GM19328 (cell line): ENCODE results near the gene CLUH.

Experiments
- ATAC-seq: cut with Tn5 transposase; IDR thresholded peaks from one replicate; pipeline ENCODE4 v1.9.1; 2021; ENCODE audit warnings: mild to moderate bottlenecking, moderate library complexity; ENCODE audit not compliant: unreplicated experiment

Gene CLUH

GRCh38 chr17:2718150-2718938 lies 6.8 kb upstream of the CLUH start:
- ATAC-seq: no peak

- no peak for ATAC-seq
Measured at GRCh38 chr17:2716649-2717048, 5.1 kb upstream of the CLUH start.

- ATAC-seq: no peak
Measured at GRCh38 chr17:2713881-2714280, 2.3 kb upstream of the CLUH start.

- no peak for ATAC-seq
Measured at GRCh38 chr17:2712300-2713043, 908 bp upstream of the CLUH start.

- ATAC-seq: no peak
Measured at GRCh38 chr17:2710803-2711607, 559 bp downstream of the CLUH start.

- no peak for ATAC-seq
Measured at GRCh38 chr17:2710071-2710802, 1.3 kb downstream of the CLUH start.

GRCh38 chr17:2709183-2709661 lies 2.3 kb downstream of the CLUH start:
- no peak for ATAC-seq

GRCh38 chr17:2708585-2709182 lies 2.9 kb downstream of the CLUH start:
- no peak for ATAC-seq

- ATAC-seq: no peak
Measured at GRCh38 chr17:2707721-2708584, 3.6 kb downstream of the CLUH start.

GRCh38 chr17:2706911-2707510 lies 4.6 kb downstream of the CLUH start:
- ATAC-seq: no peak

- ATAC-seq: no peak
Measured at GRCh38 chr17:2705888-2706795, 5.4 kb downstream of the CLUH start.

- ATAC-seq: no peak
Measured at GRCh38 chr17:2705263-2705662, 6.3 kb downstream of the CLUH start.

- ATAC-seq: no peak
Measured at GRCh38 chr17:2704890-2705248, 6.7 kb downstream of the CLUH start.

GRCh38 chr17:2704031-2704889 lies 7.3 kb downstream of the CLUH start:
- ATAC-seq: no peak

GRCh38 chr17:2703606-2704005 lies 8.0 kb downstream of the CLUH start:
- ATAC-seq: no peak

- ATAC-seq: no peak
Measured at GRCh38 chr17:2703181-2703580, 8.4 kb downstream of the CLUH start.
